Dedifferentiated amniotic fluid mesenchymal stem cell (primary cell): Measurements from ENCODE around the gene NADSYN1.

Source experiments
- DNase-seq: peaks from one replicate; pipeline ENCODE4 v3.0.0-alpha.2; 2016; ENCODE audit errors: extremely low spot score

The NADSYN1 gene

DNA sequence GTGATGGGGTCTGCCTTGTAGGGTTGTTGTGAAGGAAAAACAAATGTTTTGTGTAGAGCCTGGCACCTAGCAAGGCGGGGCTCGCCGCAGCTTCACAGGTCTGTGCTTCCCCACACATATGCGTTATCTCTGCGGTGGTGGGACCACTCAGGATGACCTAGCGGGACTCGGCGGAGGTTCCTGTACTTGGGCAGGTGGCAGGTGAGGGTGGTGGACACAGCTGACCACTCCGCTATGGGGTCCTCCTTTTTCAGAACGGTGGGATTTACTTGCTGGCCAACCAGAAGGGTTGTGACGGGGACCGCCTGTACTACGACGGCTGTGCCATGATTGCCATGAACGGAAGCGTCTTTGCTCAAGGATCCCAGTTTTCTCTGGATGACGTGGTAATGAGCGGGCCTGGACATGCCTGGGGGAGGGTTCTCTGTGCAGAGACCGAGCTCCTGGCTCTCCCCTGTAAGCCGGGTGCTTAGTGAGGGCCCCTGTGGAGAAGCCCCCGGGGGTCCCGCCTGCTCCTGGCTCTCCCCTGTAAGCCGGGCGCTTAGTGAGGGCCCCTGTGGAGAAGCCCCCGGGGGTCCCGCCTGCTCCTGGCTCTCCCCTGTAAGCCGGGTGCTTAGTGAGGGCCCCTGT is 21.3 kb downstream of the NADSYN1 start:
- DNase-seq, result no peak

DNA sequence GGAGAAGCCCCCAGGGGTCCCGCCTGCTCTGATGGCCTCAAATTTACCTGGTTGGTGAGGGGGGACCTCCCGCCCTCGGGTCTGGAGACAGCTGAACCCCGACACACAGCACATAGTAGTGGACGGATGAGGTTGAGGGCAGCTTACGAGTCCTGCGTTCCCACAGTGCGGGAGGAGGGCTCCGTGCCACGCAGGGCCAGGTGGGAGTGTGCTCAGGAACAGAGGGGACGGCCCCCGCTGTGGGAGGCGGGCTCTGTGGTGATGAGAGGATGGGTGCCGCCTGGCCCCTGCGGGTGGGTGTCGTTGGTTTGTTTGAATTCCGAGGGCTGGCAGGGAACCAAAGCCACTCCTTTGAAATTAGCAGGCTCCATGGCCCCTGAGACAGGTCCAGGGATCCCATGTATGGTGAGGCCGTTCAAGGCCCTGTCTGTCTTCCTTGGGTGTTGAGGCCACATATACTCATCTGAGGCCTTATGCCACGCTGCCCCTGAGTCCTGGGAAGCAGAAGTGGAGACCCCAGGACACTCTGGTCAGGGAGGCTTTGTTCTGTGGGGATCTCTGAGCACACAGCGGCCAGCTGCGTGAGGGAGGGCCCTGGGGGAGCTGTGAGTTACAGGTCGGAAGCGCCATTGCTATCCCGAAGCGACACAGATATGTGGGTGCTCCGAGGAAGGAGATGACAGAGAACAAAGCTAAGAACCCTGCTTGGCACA is 21.9 kb downstream of the NADSYN1 start:
- no peak for DNase-seq

DNA sequence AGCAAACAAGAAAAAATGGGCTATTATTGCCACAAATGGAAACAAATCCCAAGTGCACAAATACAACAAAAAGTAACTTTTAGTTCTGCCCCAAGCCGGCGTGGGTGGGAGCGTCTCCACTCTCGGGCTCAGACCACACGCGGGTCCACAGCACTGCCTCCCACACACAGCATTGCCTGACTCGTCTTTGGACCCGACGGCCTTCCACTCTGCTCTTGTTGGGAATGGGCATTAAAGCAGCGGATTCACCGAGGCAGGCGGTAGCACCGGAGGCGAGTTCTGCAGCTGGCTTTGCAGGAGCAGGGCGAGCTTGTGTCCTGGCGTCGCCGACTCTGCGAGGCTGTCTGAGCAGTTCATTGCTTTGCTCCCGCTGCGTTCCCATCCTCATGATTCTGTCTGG is 23.0 kb downstream of the NADSYN1 start:
- no peak for DNase-seq

DNA sequence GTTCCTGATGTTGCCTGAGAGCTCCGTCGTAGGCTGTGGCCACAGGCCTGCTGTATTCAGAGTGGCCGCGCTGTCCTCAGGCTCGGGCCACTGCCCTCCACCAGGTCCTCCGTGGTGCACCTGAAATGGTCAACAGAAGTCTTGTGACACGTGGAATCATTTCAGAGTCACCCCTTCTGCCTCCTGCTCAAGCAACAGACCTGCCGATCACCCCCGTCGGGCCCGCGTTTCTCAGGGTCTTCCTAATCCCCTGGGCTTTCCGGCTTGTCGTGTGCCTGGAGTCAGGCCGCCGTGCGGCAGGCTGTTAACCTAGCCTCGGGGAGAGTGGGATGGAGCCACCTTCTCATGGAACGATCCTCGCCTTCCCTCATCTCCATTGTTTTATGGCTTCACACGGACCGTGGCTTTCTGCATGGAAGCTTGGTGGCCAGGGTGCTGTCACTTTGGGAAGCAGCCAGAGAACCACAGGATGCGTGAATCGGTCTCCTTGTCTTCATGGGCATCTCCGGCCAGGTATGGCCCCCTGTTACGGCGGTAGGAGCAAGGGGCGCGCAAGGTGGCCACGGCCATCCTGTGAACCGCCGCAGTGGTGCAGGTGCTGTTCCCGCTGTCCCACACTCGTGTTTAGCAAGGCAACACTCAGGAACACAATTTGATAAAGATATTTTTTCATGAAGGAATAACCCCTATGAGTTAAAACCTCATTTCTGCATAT is 24.1 kb downstream of the NADSYN1 start:
- no peak for DNase-seq

DNA sequence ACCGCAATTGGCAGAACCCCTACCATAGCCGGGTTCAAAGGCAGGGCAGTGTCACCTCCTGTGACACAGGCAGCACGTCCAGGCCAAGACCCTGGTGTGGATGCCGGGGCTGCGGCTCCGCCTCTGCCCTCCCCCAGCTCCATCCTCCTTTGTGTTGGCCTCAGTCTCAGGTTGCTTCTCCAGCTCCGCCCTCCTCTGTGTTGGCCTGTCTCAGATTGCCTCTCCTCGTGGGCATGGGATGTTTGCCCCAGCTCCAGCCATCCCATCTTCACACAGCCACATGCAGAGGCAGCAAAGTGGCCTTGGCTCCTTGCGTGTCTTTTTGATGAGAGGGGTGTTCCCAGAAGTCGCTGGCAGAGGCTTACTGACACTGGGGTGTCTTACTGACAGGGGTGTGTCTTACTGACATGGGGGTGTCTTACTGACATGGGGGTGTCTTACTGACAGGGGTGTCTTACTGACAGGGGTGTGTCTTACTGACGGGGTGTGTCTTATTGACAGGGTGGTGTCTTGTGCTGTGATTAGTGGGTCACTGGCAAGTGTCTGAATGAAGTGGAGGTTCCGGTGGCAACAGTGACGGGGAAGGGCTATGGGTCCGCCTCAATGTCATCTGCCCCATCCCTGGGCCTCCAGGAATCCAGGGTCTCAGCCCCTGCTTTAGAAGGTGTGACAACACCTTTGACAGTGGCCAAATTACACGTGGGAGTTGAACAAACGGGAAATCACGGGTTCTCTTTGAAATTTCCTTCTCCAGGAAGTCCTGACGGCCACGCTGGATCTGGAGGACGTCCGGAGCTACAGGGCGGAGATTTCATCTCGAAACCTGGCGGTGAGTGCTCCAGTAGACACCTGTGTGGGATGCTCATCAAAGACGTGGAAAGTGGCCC is 24.9 kb downstream of the NADSYN1 start:
- DNase-seq, result no peak

DNA sequence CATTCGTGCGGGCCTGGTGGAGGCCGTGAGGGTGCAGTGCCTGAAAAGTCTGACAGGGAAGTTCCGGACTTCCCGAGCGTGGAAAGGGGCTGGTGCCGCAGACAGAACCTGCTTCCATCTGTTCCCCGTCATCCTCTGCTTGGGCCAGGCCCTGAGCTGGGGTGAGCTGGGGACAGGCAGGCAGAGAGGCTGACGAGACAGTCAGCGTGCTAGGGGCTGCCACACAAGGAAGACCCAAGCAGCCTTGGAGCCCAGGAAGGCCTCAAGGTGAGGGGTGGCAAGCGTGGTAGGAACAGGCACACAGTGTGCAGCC is 25.5 kb downstream of the NADSYN1 start:
- DNase-seq, result no peak

DNA sequence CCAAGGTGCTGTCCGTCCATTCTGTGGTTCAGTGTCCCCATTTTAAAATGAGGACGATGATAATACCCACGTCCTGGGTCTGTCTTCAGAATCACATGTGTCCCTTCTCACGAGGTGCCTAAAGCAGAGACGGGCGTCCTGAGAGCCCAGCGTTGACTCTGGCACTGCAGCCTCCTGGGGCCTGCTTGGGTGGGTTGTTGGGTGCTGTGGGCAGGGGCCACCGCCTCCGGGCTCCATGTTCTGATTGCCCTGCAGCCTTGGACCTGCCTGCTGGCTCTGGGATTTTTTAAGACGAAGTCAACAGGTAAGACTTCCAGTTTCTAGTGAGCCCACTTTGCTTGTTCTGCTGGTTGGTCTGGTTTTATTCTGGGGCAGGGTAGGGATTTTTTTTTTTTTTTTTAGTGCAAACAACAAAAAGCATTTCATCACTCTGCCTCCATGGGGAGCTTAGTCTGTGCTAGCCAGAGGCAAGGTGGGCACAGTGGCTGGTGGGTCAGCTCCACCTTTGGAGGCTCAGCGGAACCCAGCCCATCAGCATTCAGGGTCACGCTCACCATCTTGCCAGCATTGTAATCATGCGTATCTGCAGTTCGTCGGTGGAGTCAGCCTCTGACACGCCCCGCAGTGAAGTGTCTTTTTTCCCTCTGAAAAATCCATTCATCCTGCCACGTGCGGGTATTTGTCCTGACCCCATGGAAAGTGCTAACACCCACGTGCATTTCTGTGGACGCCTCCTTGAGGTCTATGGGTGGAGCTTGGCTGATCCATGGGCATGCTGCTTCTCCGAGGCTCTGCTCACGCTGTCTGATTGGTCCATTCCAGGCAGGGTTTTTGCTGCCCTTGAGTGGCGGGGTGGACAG is 28.3 kb downstream of the NADSYN1 start:
- no peak for DNase-seq

DNA sequence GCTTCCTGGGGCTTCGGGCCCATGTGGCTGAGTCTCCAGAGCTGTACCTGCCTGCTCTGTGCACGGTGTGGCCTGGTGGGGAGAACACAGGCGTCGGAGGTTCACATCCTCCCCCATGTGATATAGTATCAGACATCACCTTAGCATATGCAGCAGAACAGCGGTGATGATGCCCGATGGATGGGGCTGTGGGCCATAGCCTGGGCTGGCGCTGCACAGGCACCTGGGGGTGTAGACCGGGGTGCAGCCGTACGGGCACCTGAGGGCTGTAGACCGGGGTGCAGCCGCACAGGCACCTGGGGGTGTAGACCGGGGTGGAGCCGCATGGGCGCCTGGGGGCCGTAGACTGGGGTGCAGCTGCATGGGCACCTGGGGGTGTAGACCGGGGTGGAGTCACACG is 29.2 kb downstream of the NADSYN1 start:
- DNase-seq, result no peak

DNA sequence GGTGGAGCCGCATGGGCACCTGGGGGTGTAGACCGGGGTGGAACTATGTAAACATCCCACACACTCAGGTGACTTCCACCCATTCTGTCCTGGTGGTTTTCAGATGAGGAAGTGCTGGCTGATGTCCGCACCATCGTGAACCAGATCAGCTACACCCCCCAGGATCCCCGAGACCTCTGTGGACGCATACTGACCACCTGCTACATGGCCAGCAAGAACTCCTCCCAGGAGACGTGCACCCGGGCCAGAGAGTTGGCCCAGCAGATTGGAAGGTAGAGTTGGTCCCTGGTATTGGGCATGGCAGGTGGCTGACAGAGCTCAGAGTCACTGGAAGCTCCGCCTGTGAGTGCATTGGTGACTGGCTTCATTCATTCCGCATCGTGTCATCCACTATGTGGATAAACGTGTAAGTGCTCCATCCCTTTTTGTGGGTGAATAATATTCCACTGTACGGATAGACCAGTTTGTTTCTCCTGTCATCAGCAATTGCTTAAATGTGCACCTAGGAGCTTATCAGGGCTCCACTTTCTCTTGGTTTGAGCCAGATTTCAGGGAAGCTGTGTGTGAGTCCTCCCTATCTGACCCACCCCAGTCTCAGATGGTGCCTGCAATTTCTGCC is 29.9 kb downstream of the NADSYN1 start:
- DNase-seq, result no peak

DNA sequence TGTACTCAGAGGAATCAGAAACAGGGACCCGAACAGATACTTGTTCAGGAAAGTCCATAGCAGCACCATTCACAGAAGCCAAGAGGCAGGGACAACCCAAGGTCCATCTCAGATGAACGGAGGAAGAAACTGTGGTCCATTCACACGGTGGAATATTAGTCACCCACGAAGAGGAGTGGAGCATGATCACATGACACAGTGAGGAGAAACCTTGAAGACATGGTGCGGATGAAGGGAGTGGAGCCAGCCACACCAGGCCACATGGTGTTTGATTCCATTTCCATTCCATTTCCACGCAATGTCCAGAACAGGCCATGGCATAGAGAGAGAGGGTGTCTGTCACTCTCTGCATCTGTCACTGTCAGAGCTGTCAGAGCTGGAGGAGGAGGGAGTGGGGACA is 30.7 kb downstream of the NADSYN1 start:
- no peak for DNase-seq

DNA sequence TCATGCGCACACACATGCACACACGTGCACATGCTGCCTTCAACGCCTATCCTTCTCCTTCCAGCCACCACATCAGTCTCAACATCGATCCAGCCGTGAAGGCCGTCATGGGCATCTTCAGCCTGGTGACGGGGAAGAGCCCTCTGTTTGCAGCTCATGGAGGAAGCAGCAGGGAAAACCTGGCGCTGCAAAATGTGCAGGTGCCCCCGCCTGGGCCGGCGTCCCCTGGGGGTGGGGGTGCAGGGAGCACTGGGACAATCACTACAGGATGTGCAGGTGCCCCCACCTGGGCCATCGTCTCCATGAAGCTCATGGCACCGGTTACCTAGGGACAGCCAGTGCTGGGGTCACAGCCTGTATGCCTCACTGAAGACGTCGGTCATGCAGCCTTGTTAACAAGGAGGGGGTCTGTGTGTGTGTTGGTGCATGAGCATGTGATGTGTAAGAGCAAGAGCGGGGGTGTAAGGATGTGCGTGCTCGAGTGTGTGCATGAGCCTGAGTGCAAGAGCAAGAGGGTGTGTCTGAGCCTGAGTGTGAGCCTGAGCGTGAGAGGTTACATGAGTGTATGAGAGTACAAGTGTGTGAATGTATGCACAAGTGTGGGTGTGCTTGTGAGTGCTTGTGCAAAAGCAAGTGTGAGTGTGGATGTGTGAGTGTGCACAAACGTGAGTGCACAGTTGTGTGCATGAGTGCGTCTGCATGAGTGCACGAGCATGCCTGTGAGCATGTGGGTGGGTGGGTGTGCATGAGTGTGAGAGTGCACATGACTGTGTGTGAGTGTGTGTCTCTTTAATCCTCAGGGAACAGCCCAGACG is 31.5 kb downstream of the NADSYN1 start:
- no peak for DNase-seq

DNA sequence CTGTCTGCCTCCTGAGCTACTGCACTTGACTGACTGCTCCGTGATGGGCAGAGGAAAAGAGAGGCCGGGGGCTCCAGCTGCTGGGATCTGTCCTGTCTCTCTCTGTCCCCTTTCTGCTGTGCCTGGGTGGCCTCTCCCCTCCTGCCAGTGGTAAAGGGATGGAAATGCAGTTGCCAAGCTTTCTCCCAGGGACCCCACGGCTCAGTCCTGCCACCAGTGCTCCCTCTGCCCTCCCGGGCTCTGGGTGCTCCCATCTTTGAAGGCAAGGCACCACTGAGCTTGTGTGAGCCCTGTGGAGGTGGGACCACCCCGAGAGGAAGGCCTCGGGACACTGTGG is 32.0 kb downstream of the NADSYN1 start:
- no peak for DNase-seq

DNA sequence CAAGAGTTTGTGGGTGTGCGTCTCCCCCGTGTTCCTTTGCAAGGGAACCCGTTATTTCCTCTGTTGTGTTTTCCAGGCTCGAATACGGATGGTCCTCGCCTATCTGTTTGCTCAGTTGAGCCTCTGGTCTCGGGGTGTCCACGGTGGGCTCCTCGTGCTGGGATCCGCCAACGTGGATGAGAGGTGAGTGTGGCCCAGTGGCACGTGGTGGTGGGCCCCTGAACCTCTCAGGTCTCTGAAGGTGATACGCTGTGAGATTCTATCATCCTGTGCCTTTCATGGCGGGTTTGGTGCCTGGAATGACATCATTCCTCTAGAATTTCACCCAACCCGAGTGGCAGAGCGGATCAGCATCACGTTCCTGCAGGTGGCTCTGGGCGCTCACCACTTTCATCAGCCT is 32.5 kb downstream of the NADSYN1 start:
- no peak for DNase-seq

DNA sequence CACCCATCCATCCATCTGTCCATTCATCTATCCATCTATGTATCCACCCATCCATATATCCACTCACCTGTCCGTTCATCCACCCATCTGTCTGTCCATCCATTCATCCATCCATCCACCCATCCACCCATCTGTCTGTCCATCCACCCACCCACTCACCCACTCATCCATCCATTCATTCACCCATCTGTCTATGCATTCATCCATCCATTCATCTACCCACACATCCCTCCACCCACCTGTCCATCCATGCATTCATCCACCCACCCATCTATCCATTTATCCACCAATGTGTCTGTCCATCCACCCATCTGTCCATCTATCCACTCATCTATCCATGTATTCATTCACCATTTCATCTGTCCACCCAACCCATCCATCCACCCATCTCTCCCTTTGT is 33.3 kb downstream of the NADSYN1 start:
- no peak for DNase-seq

DNA sequence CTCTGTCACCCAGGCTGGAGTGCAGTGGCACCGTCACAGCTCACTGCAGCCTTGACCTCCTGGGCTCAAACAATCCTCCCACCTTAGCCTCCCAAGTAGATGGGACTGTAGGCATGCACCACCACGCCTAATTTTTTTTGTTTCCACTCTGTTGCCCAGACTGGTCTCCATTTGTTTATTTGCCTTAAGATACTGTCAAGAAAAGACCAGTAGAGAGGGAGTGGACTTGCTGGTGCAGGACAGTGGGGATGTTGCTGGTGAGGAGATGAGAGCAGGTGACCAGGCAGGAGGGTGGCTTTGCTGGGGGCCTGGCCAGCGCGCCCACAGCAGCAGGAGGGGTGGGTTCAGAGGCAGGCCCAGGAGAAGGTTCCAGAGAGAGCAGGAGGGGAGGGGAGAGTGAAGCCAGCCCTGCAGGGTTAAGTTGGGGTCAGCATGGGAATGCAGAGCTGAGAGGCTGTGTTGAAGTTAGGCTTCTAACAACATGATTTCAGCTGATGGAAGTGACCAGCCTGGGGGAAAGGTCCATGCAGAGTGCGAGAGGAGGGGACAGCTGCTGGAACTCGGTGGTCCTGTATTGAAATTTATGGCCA is 35.8 kb downstream of the NADSYN1 start:
- DNase-seq, result no peak

DNA sequence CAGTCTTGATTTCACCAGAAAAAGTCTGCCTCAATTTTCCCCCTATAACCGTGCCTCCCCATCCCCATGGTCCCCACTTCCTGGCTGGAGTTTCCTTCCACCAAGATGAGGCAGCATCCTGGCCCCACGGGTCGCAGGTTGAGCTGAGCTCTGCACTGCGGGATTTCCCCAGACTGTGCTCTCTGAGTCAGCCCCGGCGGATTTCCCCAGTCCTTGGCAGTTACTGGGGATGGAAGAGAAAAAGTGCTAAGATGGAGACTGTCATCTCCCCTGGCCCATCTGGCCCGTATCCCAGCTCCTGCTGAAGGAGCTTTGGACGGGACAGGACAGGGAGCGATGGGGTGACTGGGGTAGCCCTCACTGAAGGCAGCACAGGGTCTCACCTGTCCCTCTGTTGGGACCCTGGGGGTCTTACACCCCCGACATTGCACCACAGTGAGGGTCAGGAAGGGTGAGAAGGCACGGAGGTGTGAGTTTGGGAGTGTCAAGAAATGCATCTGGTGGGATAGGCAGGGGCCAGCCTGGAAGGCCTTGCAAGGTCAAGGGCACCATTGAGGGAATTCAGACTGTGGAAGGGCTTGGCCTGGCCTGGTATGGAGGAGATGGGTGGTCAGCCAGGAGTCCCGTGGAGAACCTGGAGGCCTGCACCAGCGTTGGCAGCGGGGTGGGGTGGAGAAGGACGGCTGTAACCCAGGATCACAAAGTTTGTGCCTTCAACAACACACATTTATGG is 36.5 kb downstream of the NADSYN1 start:
- no peak for DNase-seq

DNA sequence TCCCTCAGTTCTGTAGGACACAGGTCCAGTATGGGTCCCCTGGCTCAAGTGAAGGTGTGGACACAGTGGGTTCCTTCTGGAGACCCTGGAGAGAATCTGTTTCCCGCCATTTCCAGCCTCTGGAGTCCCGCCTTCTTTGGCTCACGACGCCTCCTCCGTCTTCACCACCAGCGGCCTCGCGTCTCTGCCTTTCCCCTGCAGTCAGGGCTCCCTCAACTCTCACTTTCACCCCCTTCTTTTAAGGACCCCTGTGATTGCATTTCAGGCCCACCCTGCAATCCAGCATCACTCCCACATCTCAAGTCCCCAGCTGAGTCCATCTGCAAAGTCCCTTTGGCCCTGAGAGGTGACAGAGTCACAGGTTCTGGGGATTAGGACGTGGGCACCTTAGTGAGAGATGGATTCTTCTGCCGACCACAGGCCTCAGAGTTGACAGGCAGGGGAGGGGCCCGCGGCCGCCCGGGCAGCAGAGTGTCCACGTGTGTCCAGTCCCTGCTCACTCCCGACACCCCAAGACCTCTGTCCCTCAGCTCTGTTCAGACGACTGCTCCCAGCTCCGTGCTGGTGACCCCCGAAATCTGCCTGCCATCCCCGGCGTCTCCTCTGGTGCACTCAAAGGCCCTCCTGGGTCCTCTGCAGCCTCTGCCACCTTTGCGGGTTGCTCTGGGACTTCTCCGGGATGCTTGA is 37.2 kb downstream of the NADSYN1 start:
- DNase-seq, result no peak

DNA sequence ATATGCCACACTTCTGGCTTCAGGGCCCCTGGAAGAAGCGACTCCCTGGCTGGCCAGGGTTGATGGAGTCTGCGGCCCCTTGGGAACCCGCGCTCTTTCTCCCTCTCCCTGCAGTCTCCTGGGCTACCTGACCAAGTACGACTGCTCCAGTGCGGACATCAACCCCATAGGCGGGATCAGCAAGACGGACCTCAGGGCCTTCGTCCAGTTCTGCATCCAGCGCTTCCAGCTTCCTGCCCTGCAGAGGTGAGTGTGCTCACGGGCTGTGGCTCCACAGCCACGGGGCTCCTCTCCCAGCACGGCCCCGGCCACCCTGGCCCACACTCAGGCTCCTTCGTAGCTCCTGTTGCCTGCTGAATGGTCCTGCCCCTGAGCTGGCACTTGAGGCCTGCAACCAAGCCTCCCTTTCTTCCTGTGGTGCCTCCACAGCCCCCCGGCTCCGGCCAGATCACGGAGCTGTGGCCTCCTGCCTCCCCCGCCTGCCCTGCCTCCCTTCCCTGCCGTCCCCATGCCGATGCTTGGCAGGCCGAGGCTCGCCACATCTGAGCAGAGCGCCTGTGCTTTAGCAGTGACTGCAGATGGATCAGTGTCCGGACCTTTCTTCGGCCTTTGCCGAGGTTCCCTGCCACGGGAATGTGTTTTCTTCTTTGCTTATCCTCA is 37.9 kb downstream of the NADSYN1 start:
- DNase-seq, result no peak
